ENCODE results near the gene EIF4E1B. TPM values are rescaled to one million over a fixed set of nuclear protein-coding genes. Genes with fewer than 3 reads are reported as not detected.
A peak's percentile ranks its signal among the peaks of the same experiment; 100 is the strongest.

The EIF4E1B gene
- total and polyA plus RNA-seq, 2 experiments from 2014 or later: 0.17 TPM; not detected in 1

GRCh38 chr5:176671890-176672747 lies 41.6 kb downstream of the EIF4E1B start:
- Mint-ChIP-seq H3K4me3 (peak overlapping the region; percentile 45), H3K27ac (peak overlapping the region; percentile 91), H3K36me3 (ENCODE audit: low read depth) (no peaks in the 10 kb centered on the region; the same call in 2 of the 3 replicates), H3K27me3 (ENCODE audit: insufficient read depth, low read depth, poor library complexity) (peaks cover 11% of the 10 kb centered on the region), H3K9me3 (no peaks in the 10 kb centered on the region), H3K4me1 (peaks cover 34% of the 10 kb centered on the region)
- H3K36me3 ChIP-seq (ENCODE audit: insufficient read depth): no peaks in the 10 kb centered on the region
- H3K27me3 ChIP-seq (ENCODE audit: insufficient read depth): no peaks in the 10 kb centered on the region
- H2AFZ ChIP-seq: peak overlapping the region; percentile 84; the same call in 1 of the 2 replicates
- no peaks in the 10 kb centered on the region for H3K79me2 ChIP-seq (replicated peaks; ENCODE audit: insufficient read depth)
- H3K27ac ChIP-seq (ENCODE audit: low read depth): no peak overlapping the region
- H3K4me1 ChIP-seq (ENCODE audit: insufficient read depth): peaks cover 2% of the 10 kb centered on the region
- H3K9me2 ChIP-seq (ENCODE audit: insufficient read depth): no peaks in the 10 kb centered on the region
- TF ChIP-seq CREB1 (CRISPR knock-in tag; IDR thresholded peaks at IDR 0.05; ENCODE audit: low read depth): no peak
- no peak for TF ChIP-seq STAT1 (IDR thresholded peaks at IDR 0.05; ENCODE audit: unreplicated experiment)
- no peak for TF ChIP-seq ETS1 (IDR thresholded peaks at IDR 0.05)
- no peak for TF ChIP-seq ZNF331 (CRISPR knock-in tag; IDR thresholded peaks at IDR 0.05; ENCODE audit: low read depth)
- TF ChIP-seq CTCF (conservative IDR thresholded peaks at IDR 0.05; ENCODE audit: low read depth in 2 of 2): 0 out of 4 replicates have a peak, but pooled peaks of 1 of the 2 experiments have one; percentile 11
- DNase-seq (ENCODE audit: low spot score) (peak; percentile 77), ATAC-seq (peak; percentile 77)
- H3K4me2 ChIP-seq: peak overlapping the region; percentile 15
- no peaks in the 10 kb centered on the region for H3F3A ChIP-seq (replicated peaks; ENCODE audit: low read depth)
- H3K4me3 ChIP-seq: no peak overlapping the region; the same call in 1 of the 2 replicates
- no peaks in the 10 kb centered on the region for H4K20me1 ChIP-seq (replicated peaks; ENCODE audit: insufficient read depth)

GRCh38 chr5:176673651-176674583 lies 43.4 kb downstream of the EIF4E1B start:
- Mint-ChIP-seq H3K27me3 (ENCODE audit: insufficient read depth, low read depth, poor library complexity) (peaks cover 17% of the 10 kb centered on the region), H3K9me3 (no peaks in the 10 kb centered on the region; the same call in 2 of the 3 replicates), H3K4me1 (peaks cover 34% of the 10 kb centered on the region), H3K4me3 (no peak overlapping the region), H3K27ac (no peak overlapping the region), H3K36me3 (ENCODE audit: low read depth) (no peaks in the 10 kb centered on the region)
- no peak overlapping the region for H3K4me3 ChIP-seq
- DNase-seq (ENCODE audit: low spot score): no peak
- no peak overlapping the region for H3K27ac ChIP-seq (ENCODE audit: low read depth)
- no peak for ATAC-seq
- H3K36me3 ChIP-seq (ENCODE audit: insufficient read depth): no peaks in the 10 kb centered on the region
- peaks cover under 1% of the 10 kb centered on the region; the same call in 1 of the 2 replicates for H3K27me3 ChIP-seq (ENCODE audit: insufficient read depth)
- H3K79me2 ChIP-seq (replicated peaks; ENCODE audit: insufficient read depth): no peaks in the 10 kb centered on the region
- no peak overlapping the region for H2AFZ ChIP-seq
- H4K20me1 ChIP-seq (replicated peaks; ENCODE audit: insufficient read depth): no peaks in the 10 kb centered on the region
- no peaks in the 10 kb centered on the region for H3F3A ChIP-seq (replicated peaks; ENCODE audit: low read depth)
- H3K9me2 ChIP-seq (ENCODE audit: insufficient read depth): no peaks in the 10 kb centered on the region
- no peak overlapping the region for H3K4me2 ChIP-seq
- H3K4me1 ChIP-seq (ENCODE audit: insufficient read depth): peaks cover 2% of the 10 kb centered on the region
- TF ChIP-seq REST (IDR thresholded peaks at IDR 0.05; ENCODE audit: unreplicated experiment): no peak
- no peak for TF ChIP-seq EZH2 (IDR thresholded peaks at IDR 0.05; ENCODE audit: low read depth, unreplicated experiment)
- no peak for TF ChIP-seq JUNB (IDR thresholded peaks at IDR 0.05; ENCODE audit: unreplicated experiment)
- TF ChIP-seq CTCF (conservative IDR thresholded peaks at IDR 0.05; ENCODE audit: low read depth in 2 of 2): no peak
- TF ChIP-seq ZNF114 (CRISPR knock-in tag; IDR thresholded peaks at IDR 0.05): no peak
